CD14-positive monocyte (primary cell): ENCODE results near the gene PCTP. TPM values are rescaled to one million over a fixed set of nuclear protein-coding genes. Genes with fewer than 3 reads are reported as not detected.

Experiments
- DNase-seq, 3 donors: peaks; one replicate each; pipeline ENCODE4 v3.0.0-alpha.2; 2011 to 2022
- H2AFZ ChIP-seq: 2 replicates; pipeline ENCODE4 v1.6.0; 2012; ENCODE audit warnings: mild to moderate bottlenecking, low read depth, low read length, inconsistent platforms; ENCODE audit not compliant: insufficient read depth, poor library complexity, severe bottlenecking
- H3K27ac ChIP-seq, 2 donors: 1 replicate in 1 of 2; 2 replicates in 1 of 2; pipeline ENCODE4 v1.5.1; 2012 to 2013; ENCODE audit warnings: low read length in 2 of 2, control low read depth in 1 of 2, inconsistent platforms in 1 of 2, low read depth in 1 of 2, mild to moderate bottlenecking in 1 of 2
- H3K27me3 ChIP-seq, 2 donors: one replicate each; pipeline versions ENCODE4 v1.6.0 to v1.6.1; 2011 to 2013; ENCODE audit warnings: low read length in 2 of 2; ENCODE audit not compliant: control insufficient read depth in 2 of 2, insufficient read depth in 2 of 2
- H3K36me3 ChIP-seq, 2 donors: replicated peaks in 1 of 2; 1 replicate in 1 of 2; 2 replicates in 1 of 2; pipeline versions ENCODE4 v1.5.1 to v1.6.1; 2012 to 2013; ENCODE audit warnings: low read length in 2 of 2, control low read depth in 1 of 2, inconsistent platforms in 1 of 2, mild to moderate bottlenecking in 1 of 2; ENCODE audit not compliant: insufficient read depth in 2 of 2, control insufficient read depth in 1 of 2
- H3K4me1 ChIP-seq, 2 donors: 1 replicate in 1 of 2; 2 replicates in 1 of 2; pipeline versions ENCODE4 v1.5.1 to v1.6.1; 2012 to 2013; ENCODE audit warnings: low read length in 2 of 2, control low read depth in 1 of 2, inconsistent platforms in 1 of 2, mild to moderate bottlenecking in 1 of 2, moderate library complexity in 1 of 2; ENCODE audit not compliant: insufficient read depth in 2 of 2, control insufficient read depth in 1 of 2
- H3K4me2 ChIP-seq: replicated peaks from 2 replicates; pipeline ENCODE3; 2012; ENCODE audit warnings: low read length, moderate library complexity, mild to moderate bottlenecking; ENCODE audit not compliant: poor library complexity, severe bottlenecking; ENCODE audit errors: extremely low read depth
- H3K4me3 ChIP-seq, 3 experiments: fragments of 200-600 bp in 1 of 3; sonication (generic) in 1 of 3; replicated peaks in 1 of 3; 1 replicate in 2 of 3; 2 replicates in 1 of 3; pipeline ENCODE4 v1.5.1; 2011 to 2013; ENCODE audit warnings: low read length in 3 of 3, mild to moderate bottlenecking in 3 of 3, control low read depth in 2 of 3, low read depth in 2 of 3, inconsistent platforms in 1 of 3, moderate library complexity in 1 of 3
- H3K79me2 ChIP-seq: 2 replicates; pipeline ENCODE4 v1.6.0; 2012; ENCODE audit warnings: mild to moderate bottlenecking, control low read depth, inconsistent platforms, low read length, moderate library complexity; ENCODE audit not compliant: insufficient read depth
- H3K9ac ChIP-seq: 2 replicates; pipeline ENCODE4 v1.6.0; 2017; ENCODE audit warnings: low read length, mild to moderate bottlenecking; ENCODE audit not compliant: insufficient read depth, poor library complexity, severe bottlenecking
- H3K9me3 ChIP-seq, 2 donors: replicated peaks in 1 of 2; 1 replicate in 1 of 2; 2 replicates in 1 of 2; pipeline versions ENCODE4 v1.5.1 to v1.6.1; 2012 to 2013; ENCODE audit warnings: low read length in 2 of 2, control low read depth in 1 of 2; ENCODE audit not compliant: control insufficient read depth in 1 of 2, insufficient read depth in 1 of 2
- H4K20me1 ChIP-seq: 2 replicates; pipeline ENCODE4 v1.6.0; 2012; ENCODE audit warnings: mild to moderate bottlenecking, low read length, control low read depth, moderate library complexity; ENCODE audit not compliant: insufficient read depth
- H3K27ac Mint-ChIP-seq, 7 donors: one replicate each; pipeline ENCODE4 v1.8.0; 2020; ENCODE audit warnings: mild to moderate bottlenecking in 7 of 7, mixed read lengths in 7 of 7, moderate library complexity in 6 of 7, inconsistent platforms in 2 of 7
- H3K27me3 Mint-ChIP-seq, 3 donors: one replicate each; pipeline ENCODE4 v1.8.0; 2021 to 2022; ENCODE audit warnings: low read depth in 3 of 3, mild to moderate bottlenecking in 3 of 3, mixed read lengths in 3 of 3, moderate library complexity in 3 of 3, inconsistent platforms in 1 of 3
- H3K36me3 Mint-ChIP-seq, 2 donors: one replicate each; pipeline ENCODE4 v1.8.0; 2020; ENCODE audit warnings: mixed read lengths in 2 of 2, inconsistent platforms in 1 of 2, mild to moderate bottlenecking in 1 of 2
- H3K4me1 Mint-ChIP-seq: one replicate; pipeline ENCODE4 v1.8.0; 2020; ENCODE audit warnings: mild to moderate bottlenecking, mixed read lengths
- H3K4me3 Mint-ChIP-seq, 2 donors: one replicate each; pipeline ENCODE4 v1.8.0; 2020; ENCODE audit warnings: mild to moderate bottlenecking in 2 of 2, mixed read lengths in 2 of 2, moderate library complexity in 1 of 2
- H3K9me3 Mint-ChIP-seq, 7 donors: one replicate each; pipeline ENCODE4 v1.8.0; 2020 to 2022; ENCODE audit warnings: mixed read lengths in 7 of 7, mild to moderate bottlenecking in 6 of 7, moderate library complexity in 6 of 7, inconsistent platforms in 2 of 7
- WGBS: methylation state at CpG from one replicate; pipeline ENCODE4 v1.1.5; 2013; ENCODE audit warnings: missing lambda C conversion rate; ENCODE audit not compliant: insufficient coverage; 5-methylcytosine and 5-hydroxymethylcytosine counted together
- intact Hi-C, 2 donors: fragments of 100-400 bp; cut with micrococcal nuclease; formaldehyde crosslinking; loops; one replicate each; pipeline versions ENCODE4 v1.15.0 to v1.15.1; 2023
- polyA plus RNA-seq, 3 donors: library from polyadenylated mRNA; depleted of rRNA in 1 of 3; unstranded in 2 of 3; stranded (reverse) in 1 of 3; fragments of 300-500 nt in 2 of 3; fragments of >200 nt in 1 of 3; fragmentation: Illumina TruSeq in 2 of 3; gene quantifications; 1 replicate in 2 of 3; 2 replicates in 1 of 3; pipeline ENCODE4 v1.2.3, GENCODE V29; 2012 to 2021
- TF ChIP-seq, protein P1 (sequence below): fragments of 200-600 bp; IDR thresholded peaks from one replicate; pipeline ENCODE4 v1.8.0; 2022; ENCODE audit warnings: antibody characterized with exemption, mild to moderate bottlenecking

The PCTP gene
- polyA plus RNA-seq, 3 donors: 16.5 to 54.2 (median 35.4) TPM

DNA sequence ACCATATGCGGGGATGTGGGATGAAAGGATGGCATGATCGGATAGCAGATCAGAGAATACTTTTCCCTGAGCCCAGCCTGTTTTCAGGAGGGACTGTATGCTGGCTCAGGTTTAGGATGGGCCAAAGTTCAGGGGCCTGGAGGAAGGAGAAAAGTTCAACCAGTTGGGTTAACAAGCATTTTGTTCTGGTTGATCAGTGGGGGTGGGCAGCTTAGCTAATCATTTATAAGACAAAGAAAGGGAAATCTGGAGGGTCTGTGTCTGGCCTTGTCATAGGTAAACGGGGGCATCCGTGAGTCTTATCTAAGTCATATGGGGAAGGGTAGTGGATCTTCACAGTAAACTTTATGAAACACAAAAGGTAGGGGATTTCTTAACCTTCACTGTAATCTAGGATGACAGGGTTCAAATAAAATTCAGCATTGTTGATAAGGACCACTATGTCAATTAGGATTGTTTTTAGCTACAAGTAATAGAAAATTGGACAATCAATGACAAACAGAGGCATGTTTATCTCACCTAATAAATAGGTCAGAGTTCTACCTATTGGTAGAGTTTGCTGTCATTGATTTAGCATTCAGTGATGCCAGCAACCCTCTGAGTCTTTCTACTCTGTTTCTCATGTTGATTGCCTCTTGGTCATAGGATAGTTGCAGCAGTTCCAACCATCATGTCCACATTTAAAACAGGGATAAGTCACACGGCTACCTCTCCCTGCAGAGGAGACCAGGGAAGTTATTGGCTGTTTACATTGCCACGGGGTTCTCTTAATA lies 11.4 kb downstream of the PCTP start:
- Mint-ChIP-seq H3K4me1 (peaks cover 18% of the 10 kb centered on the region), H3K4me3 (no peak overlapping the region), H3K36me3 (peaks cover 2 to 6% of the 10 kb centered on the region in 2 donors), H3K27me3 (peaks cover 0 to 2% (median 0%) of the 10 kb centered on the region in 3 donors), H3K9me3 (no peaks in the 10 kb centered on the region), H3K27ac (peak overlapping the region in 2 of 7 donors; percentile 1 to 16)
- H3K27me3 ChIP-seq: no peaks in the 10 kb centered on the region
- H3K27ac ChIP-seq: no peak overlapping the region
- H3K4me1 ChIP-seq: peaks cover 17% of the 10 kb centered on the region in 2 donors
- H3K9ac ChIP-seq: no peak overlapping the region
- no peak overlapping the region for H2AFZ ChIP-seq
- H3K36me3 ChIP-seq: peaks cover 0 to 3% of the 10 kb centered on the region in 2 donors
- no peak overlapping the region for H3K4me3 ChIP-seq
- DNase-seq: no peak
- no peaks in the 10 kb centered on the region for H3K9me3 ChIP-seq
- peaks cover 7% of the 10 kb centered on the region for H4K20me1 ChIP-seq
- peaks cover 12% of the 10 kb centered on the region for H3K79me2 ChIP-seq
- H3K4me2 ChIP-seq: no peak overlapping the region
- intact Hi-C loops: no loop called here
- TF ChIP-seq, protein P1, sequence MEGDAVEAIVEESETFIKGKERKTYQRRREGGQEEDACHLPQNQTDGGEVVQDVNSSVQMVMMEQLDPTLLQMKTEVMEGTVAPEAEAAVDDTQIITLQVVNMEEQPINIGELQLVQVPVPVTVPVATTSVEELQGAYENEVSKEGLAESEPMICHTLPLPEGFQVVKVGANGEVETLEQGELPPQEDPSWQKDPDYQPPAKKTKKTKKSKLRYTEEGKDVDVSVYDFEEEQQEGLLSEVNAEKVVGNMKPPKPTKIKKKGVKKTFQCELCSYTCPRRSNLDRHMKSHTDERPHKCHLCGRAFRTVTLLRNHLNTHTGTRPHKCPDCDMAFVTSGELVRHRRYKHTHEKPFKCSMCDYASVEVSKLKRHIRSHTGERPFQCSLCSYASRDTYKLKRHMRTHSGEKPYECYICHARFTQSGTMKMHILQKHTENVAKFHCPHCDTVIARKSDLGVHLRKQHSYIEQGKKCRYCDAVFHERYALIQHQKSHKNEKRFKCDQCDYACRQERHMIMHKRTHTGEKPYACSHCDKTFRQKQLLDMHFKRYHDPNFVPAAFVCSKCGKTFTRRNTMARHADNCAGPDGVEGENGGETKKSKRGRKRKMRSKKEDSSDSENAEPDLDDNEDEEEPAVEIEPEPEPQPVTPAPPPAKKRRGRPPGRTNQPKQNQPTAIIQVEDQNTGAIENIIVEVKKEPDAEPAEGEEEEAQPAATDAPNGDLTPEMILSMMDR: no peak
- WGBS: 100% methylated on average over 2 of the region's 6 CpGs

DNA sequence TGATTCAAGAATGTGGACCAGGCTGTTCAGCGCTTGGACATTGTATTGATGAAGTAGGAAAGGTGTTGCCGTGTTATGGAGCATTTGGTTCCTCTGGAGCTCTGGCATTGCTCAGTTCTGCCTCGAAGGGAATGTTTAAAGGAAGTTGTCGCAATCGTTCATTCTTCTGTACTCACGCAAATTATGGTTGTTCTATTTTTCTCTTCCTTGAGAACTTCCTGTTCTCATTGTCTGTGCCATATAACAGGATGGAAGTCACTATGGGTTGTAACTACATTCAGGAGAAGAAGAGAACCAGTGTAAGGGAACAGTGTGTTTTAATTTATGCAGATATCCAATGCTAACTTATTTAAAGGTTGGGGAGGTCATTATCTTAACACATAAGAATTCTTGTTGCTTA lies 13.0 kb downstream of the PCTP start:
- Mint-ChIP-seq H3K4me1 (peaks cover 18% of the 10 kb centered on the region), H3K27me3 (peaks cover 0 to 2% (median 0%) of the 10 kb centered on the region in 3 donors), H3K9me3 (no peaks in the 10 kb centered on the region), H3K27ac (peak overlapping the region in 6 of 7 donors; percentile 9 to 81 (median 58)), H3K36me3 (peaks cover 8 to 16% of the 10 kb centered on the region in 2 donors), H3K4me3 (peak overlapping the region in 1 of 2 donors; percentile 50)
- H3K79me2 ChIP-seq: peaks cover 12% of the 10 kb centered on the region
- H3K27me3 ChIP-seq: no peaks in the 10 kb centered on the region
- WGBS: 100% methylated on average over 1 of the region's 6 CpGs
- no peak overlapping the region for H3K9ac ChIP-seq
- no peak overlapping the region for H2AFZ ChIP-seq
- intact Hi-C loops: no loop called here
- peak overlapping the region in 1 of 3 experiments; percentile 10 for H3K4me3 ChIP-seq
- peak overlapping the region in 1 of 2 donors; percentile 63 for H3K27ac ChIP-seq
- peak; percentile 21 to 90 (median 81) for DNase-seq
- no peaks in the 10 kb centered on the region for H3K9me3 ChIP-seq
- peaks cover 17% of the 10 kb centered on the region in 2 donors for H3K4me1 ChIP-seq
- peaks cover 1% of the 10 kb centered on the region for H4K20me1 ChIP-seq
- peak overlapping the region; percentile 23 for H3K4me2 ChIP-seq
- peaks cover 4 to 15% of the 10 kb centered on the region in 2 donors for H3K36me3 ChIP-seq
- TF ChIP-seq, protein P1: no peak
